ENCODE measurements around the gene SCGB2A2.

- TF ChIP-seq CTCF (IDR thresholded peaks at IDR 0.05) (no peak), POLR2A (IDR thresholded peaks at IDR 0.05) (no peak)
These were observed 31.8 kb upstream of the SCGB2A2 start for GRCh38 chr11:62238151-62238550.
